ENCODE results near the gene OR5AN1.

Gene OR5AN1

DNA sequence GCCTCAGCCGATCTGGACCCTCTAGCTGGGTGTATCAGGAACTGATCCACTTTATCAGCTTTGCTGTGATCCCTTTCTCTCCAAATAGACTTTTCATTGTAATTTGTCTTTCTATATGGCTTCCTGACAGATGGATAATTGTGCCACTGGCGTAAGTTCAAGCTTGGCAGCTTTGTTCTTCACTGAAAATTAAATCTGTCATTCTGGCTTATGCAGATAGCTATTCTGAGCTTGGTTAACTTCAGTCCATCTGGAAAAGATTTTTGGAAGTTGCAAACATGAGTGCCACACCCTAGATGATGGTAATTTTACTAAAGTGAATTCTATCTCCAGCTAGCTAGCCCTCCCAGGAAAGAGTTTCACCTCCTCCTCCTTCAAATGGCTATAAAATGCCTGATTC is 59.5 kb downstream of the OR5AN1 start:
- TF ChIP-seq, protein P1, sequence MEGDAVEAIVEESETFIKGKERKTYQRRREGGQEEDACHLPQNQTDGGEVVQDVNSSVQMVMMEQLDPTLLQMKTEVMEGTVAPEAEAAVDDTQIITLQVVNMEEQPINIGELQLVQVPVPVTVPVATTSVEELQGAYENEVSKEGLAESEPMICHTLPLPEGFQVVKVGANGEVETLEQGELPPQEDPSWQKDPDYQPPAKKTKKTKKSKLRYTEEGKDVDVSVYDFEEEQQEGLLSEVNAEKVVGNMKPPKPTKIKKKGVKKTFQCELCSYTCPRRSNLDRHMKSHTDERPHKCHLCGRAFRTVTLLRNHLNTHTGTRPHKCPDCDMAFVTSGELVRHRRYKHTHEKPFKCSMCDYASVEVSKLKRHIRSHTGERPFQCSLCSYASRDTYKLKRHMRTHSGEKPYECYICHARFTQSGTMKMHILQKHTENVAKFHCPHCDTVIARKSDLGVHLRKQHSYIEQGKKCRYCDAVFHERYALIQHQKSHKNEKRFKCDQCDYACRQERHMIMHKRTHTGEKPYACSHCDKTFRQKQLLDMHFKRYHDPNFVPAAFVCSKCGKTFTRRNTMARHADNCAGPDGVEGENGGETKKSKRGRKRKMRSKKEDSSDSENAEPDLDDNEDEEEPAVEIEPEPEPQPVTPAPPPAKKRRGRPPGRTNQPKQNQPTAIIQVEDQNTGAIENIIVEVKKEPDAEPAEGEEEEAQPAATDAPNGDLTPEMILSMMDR (IDR thresholded peaks at IDR 0.05; ENCODE audit: low read depth, low read length, missing control alignments), result no peak
- no peak for DNase-seq (ENCODE audit: extremely low read depth, low read depth)
- H3K4me3 ChIP-seq (replicated peaks; ENCODE audit: low read depth, low read length), result no peak overlapping the region
